Stimulated activated CD4-positive, alpha-beta T cell treated with anti-CD3 and anti-CD28 coated beads, Interleukin-2, amount 100 ng/mL, for 48 hours (primary cell): ENCODE results near the gene PRKG1.

ENCODE experiments used
- DNase-seq, 2 donors: peaks; one replicate each; pipeline ENCODE4 v3.0.0-alpha.2; 2020

Gene PRKG1

DNA sequence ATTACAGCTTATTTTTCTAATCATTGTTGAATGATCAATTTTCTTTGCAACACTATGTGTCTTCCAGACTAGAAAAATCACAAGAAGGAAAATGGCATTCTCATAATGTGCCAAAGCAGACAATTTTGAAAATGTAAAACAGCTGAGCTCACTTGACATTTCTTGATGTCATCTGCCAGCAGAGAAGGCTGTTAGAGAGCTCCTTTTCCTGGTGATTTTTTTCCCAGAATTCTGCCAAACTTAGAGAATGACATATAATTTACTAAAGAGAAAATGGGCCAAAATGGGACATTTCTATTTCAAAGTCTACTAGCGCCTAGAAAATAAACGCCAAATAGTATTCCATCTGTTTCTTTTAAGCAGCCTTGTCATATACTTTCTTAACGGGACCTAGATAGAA is 714.0 kb downstream of the PRKG1 start:
- DNase-seq, result no peak

DNA sequence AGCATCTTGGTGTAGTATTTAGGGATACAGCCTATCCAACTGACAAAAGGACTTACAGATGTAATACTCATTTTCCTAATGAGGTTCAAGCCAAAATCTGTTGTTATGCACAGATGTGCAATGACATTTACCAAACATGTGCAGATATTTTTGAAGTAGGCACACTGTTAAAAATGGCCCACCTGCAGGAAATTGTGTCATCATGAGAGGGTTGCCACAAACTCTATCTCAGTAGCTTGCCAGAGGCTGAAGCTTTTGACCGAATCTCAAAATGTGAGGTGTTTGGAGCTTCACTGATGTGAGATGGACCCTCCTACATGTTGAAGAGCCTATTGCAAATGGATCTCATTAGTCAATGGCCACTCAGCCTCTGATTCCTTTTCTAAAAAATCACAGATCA is 714.8 kb downstream of the PRKG1 start:
- DNase-seq, result no peak

DNA sequence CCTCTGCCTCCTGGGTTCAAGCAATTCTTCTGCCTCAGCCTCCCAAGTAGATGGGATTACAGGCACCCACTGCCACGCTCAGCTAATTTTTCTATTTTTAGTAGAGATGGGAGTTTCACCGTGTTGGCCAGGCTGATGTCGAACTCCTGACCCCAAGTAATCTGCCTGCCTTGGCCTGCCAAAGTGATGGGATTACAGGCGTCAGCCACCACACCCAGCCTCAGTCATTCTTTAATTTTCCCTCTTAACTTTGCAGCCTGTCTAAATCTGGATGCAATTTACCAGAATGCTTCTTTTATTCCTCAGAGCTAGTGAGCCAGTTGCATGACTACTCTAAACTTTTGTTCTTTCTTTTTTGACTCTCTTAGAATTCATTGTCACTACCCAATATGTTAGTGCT is 715.6 kb downstream of the PRKG1 start:
- DNase-seq, result no peak

DNA sequence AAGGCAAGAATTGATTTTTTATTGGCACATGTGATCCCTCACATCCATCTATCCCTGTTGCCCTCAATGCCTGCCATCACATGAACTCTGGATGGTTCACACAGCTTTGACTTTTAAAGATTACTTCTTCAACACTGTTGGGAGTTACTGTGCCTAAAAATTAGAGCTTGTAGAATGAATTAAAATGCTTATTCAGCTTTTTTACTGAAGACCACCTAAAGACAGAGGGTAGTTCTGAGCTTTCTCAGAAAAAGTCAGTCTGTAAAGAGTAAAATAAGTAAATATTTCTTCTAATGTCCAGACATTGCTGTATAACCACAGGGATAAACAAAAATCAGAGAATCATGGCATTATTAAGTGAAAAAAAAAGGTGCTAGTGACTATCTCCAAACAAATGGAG is 718.4 kb downstream of the PRKG1 start:
- no peak for DNase-seq

DNA sequence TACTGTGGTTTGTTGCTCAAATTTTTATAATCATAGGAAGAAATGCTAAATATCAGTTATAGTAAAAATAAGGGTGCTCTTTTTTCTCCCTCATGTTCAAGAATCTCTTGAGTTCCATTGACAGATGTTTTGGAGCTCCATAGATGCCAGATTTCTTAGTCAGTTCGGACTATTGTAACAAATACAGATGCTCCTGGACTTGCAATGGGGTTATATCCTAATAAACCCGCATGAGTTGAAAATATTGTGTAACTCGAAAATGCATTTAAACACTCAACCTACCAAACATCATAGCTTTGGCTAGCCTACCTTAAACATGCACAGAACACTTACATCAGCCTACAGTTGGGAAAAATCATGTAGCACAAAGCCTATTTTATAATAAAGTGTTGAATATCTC is 725.8 kb downstream of the PRKG1 start:
- no peak for DNase-seq

DNA sequence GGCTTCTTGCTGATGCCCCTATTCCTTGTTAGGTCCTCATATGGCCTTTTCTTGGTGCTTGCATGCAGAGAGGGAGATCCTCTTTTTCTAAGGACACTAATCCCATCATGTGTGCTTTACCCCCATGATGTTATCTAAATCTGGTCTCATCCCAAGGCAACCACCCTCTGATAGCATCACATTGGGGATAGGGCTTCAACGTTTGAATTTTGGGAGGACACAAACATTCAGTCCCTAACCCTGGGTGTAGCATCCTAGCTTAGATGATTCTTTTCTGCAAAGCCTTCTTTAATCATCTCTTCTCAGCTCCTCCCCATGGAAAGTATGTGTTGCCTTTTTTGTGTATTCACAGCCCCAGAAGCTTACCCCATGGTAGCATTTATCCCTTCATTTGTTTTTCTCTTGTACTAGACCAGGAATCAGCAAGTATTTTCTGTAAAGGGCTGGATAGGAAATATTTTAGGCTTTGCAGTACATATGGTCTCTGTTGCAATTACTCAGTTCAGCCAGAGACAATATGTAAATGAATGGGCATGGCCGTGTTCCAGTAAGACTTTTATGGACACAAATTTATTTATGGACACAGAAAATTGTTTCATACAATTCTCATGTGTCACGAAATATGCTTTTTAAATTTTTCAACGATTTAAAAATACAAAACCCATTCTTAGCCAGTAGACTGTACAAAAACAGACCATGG is 726.6 kb downstream of the PRKG1 start:
- no peak for DNase-seq

DNA sequence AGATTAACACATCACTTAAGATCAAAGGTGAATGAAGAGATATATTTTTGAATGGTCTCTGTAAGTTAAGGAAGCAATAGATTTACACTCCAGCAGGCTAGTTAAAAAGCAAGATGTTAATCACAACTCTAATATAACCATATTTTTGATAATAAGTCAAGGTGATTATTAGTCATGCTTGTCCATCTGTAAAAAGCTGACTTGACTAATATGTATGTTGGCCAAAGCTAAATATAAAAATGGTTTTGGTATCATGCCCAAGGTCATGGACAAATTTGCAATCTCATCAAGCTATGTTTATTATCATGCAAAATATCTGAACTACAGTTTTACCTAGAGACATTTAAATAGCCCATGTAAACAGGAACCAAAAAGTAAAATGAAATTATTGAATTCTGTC is 727.7 kb downstream of the PRKG1 start:
- no peak for DNase-seq

DNA sequence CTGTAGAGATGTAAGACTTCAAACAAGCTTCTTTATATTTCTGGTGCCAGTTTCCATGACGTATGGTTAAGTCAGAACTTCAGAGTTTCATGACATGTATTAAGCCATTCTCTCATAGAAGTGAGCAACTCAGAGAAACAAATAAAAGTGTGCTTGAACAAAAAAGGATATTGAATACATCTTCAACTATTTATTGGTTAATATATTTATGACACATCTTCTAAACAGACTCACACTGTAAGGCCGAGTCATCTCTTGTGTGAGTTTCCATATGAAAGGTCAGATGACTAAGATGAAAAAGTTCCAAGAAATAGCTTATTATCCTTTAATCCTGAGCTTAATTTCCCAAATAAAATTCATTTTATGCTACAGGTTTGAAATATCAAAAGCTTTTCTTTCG is 730.6 kb downstream of the PRKG1 start:
- DNase-seq, result no peak

DNA sequence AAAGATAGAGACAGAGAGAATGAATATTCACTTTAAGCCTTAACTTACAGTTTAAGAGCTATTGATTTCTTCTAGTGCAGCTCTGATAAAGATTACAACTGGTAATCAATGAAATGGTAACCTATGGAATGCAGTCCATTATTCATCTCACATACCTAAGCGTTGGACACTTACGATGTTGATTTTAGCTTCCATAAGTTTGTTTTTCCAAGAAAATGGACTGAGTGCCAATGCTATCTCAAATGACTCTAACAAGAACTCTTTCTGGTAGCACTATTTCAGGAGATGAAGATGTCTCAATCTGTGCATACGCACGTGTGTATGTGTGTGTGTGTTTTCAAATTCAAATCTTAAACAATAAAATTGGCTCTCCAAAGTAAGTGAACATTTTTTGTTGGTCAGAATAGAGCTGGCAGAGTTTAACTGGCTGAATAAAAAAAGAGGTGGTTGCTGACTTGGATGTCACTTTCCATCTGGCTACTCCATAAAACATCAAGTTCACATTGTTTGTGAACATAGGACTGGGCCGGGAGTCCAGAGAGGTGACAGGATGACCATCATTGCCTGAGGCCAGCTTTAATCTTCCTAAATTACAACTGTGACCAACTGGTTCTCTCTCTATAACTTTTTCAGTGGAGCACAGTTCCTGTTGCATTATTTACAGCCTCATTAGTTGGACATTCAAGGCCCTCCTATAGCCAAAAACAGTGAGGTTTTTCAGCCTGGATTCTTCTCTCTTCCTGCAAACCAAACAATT is 732.0 kb downstream of the PRKG1 start:
- DNase-seq, result no peak

DNA sequence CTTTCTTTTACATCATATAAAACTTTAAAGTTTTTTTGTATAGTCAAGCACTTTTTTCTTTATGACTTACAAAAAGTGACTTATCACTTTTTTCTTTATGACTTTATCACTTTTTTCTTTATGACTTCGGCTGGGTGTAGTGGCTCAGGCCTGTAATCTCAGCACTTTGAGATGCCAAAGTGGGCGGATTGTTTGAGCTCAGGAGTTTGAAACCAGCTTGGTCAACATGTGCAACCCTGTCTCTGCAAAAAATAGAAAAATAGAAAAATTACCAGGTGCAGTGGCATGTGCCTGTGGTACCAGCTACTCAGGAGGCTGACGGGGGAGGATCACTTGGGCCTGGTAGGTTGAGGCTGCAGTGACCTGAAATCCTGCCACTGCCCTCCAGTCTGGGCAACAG is 733.9 kb downstream of the PRKG1 start:
- no peak for DNase-seq

DNA sequence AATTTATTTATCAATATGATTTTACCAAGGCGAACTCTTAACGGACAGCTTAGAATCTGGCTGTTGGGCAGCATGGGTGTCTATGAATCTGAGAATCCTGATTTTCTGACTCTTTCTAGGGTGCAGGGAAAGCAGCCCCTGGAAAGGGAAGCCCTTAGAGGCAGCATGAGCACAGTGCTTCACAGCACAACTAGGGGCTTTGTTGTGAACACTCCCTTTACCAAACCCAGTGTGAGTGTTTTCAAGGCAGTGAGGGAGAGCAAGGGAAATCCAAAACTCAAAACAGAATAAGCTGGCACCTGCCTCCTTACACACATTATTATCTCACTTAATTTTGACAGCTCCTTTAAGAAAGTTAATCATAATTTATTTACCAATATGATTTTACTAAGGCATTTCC is 741.4 kb downstream of the PRKG1 start:
- DNase-seq, result no peak

DNA sequence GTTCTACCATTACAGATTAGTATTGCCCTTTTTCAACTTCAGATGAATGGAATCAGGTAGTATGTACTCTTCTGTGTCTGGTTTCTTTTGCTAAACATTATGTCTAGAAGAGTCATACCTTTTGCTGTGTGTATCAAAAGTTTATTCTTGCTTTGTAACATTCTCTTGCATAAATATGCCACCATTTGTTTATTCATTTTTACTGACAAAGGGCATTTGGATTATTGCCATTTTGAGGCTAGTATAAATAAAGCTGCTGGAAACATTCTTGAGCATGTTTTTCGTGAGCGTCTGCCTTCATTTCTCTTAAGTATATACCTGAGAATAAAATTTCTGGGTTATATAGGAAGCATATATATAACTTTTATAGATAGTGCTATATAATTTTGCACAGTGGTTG is 746.8 kb downstream of the PRKG1 start:
- DNase-seq, result no peak

DNA sequence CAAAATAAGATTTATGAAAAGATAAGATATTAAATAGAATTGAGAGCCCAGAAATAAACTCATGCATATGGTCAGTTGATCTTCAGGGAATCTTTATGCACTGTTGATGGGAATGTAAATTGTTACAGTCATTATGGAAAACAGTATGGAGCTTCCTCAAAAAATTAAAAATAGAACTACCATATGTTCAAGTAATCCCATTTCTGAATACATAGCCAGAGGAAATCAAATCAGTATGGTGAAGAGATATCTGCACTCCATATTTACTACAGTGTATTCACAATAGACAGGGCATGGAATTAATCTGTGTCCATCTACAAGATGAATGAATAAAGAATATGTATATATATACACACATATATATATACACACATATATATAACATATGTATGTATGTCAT is 747.5 kb downstream of the PRKG1 start:
- DNase-seq, result no peak

DNA sequence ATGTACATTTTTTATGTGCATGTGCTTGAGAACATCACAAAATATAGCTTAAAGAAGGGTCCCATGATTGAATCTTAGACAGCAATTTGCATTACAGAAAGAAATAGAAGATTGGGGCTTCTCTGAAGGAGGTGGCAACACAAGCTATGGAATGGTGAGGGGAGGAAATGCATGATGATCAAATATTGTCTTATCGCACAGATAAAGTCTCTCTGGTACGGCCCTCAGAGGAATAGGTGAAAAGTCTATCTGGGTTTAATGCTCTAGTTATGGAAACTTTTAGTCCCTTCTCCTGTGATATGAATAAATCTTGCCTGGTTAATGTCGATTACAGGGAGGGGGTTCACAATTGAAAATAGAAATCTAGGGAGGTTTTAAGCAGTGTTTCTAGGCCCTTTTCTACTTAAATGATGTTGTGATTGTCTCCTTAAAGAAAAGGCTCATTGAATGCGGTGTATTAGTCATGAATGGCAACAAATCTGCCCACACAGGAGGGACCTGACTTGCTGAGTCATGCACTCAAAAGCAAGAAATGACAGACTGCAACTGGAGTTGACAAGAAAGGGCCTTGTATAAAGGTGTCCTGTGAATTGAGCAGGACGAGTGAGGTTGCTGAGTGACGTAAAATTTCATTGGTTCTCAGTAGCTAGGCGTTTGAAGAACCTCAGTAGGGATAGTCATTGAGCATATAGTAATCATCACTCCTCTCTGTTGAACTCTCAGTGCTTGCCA is 758.5 kb downstream of the PRKG1 start:
- peak in 1 of 2 donors; percentile 1 for DNase-seq

DNA sequence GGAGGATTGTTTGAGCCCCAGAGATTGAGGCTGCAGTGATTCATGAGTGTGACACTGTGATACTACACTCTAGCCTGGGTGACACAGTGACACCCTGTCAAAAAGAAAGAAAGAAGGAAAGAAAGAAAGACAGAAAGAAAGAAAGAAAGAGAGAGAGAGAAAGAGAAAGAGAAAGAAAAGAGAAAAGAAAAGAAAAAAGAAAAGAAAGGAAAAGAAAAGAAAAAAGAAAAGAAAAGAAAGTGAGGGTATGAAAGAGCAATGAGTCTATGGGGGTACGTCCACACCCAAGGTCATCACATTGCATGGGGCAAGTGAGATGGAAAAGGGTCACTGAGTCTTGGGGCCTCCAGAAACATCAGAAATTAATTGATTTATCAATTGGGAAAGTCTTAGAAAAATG is 760.3 kb downstream of the PRKG1 start:
- no peak for DNase-seq

DNA sequence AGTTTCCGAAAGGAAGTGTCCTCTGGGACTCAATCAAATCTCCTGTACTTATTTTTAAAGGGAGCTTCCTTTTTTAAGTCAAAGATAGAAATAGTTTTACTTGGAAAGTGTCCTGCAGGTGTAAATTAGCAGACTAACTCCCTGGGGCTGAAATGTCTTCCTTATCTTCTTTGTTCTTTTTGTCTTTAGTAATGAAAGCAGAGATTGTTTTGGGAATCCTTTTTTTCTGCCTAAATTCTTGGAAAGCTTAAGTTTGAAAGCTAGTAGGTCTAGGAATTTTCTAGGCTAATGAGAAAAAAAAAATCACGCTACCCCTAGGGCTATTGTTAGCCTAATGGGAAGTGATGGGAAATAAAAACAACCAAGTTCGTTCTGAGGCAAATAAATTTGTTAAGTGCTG is 764.2 kb downstream of the PRKG1 start:
- no peak for DNase-seq

DNA sequence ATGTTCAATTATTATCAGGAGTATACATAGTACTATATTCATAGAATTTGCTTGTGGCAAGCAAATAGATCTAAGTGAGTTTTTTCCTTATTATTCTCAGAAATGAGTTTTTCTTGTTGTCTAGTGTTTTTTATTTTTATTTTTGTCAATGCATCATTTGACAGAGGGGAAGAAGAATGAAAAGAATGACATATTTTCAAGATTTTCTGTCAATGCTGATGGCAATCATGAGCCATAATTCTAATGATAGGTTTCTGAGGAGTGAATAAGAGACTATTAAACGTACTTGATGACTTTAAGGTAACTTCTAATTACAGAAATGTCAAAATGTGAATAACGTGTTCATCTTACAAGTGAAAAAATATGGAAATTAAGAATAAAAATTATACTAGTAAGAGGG is 769.7 kb downstream of the PRKG1 start:
- DNase-seq, result no peak

DNA sequence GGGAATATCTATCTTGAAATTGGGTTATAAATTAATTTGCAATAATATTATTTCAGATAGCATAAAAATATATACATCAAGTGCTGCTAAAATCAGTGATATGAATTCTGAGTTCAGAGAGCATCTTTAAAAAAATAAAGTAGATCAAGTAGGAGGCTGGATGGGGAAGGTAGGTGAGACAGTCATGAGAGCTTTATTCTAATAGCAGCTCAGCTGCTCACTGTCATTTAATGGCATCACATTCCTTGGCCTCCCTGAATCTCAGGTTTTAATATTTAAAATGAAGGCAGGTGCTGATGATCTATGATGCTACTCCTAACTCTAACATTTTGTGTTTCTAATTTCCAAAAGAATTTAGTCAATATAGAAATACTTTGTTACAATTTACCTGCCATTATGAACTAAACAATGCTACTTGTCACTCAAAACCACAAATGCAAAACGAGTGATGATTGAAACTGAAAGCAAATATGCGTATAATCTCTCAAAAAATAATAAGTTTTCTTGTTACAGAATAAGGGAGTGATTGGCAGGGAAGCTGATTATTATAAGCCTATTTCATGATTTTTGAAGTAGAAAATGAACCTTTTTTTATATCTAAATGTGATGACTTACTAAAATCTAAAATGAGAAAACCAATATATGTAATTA is 772.7 kb downstream of the PRKG1 start:
- DNase-seq, result no peak

DNA sequence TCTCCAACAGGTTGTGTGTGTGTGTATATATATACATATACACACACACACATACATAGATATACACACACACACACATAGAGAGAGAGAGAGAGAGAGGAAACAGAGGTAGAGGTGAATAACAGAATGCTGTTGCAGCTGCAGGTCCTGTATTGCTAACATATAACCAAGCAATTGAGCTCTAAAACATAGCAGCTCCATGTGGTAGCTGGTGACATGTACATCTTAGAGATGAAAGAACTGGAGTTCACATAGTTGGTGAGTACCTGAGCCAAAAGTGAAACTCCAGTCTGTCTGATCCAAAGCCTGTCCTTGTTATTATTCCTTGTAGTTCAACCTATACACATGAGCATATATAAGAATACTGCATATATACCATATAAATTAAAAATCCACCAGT is 778.0 kb downstream of the PRKG1 start:
- DNase-seq, result no peak

DNA sequence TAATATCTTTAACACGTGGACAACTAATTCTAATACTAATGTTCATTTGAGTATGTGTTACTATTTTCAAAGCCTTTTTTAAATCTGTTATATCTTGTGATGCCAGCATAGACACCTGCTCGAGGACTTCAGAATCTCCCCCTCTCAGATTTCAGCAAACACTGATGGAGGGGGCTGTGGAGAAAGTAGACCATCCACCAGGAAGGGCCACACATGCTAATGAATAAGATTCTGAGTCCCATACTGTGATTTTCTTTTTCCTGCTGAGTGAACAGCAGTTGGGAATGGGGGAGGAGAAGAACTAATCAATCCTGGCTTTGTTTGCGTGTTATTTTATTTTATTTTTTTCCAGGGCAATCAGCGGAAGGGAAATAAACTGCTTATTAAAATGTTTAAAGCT is 783.0 kb downstream of the PRKG1 start:
- no peak for DNase-seq

DNA sequence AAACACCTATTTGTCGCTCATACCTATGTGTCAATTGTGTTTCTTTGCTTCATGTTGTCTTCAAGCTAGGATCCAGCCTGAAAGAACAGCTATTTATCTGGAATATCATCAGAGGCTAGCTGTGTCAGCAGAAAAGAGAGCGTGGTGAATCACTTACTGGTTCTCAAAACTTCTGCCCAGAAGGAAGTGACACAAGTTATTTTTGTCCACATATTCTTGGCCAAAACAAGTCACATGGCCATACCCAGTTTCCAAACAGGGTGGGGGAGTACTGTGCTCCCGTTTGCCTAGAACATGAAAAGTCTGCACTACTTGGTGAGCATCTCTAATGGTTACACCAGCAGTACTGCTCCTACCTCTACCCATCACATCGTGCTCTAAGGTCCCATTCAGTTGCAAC is 786.0 kb downstream of the PRKG1 start:
- DNase-seq, result no peak

DNA sequence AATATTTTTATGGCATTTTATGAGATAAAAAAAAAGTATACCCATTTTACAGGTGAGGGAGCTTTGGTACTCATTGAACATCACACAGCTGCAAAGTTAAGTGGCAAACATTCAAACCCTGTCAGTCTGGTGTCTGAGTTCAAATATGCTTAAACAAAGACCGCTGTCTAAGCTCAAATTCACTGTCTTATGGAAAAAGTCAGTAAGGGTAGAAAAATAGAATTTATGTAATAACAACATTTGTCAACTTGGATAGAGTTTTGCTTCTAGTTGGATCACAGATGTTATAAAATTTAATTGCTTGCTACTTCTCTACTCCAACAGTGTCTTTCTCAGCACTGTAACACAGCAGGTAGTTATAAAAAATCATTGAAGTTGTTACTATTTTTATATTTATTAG is 786.8 kb downstream of the PRKG1 start:
- no peak for DNase-seq

DNA sequence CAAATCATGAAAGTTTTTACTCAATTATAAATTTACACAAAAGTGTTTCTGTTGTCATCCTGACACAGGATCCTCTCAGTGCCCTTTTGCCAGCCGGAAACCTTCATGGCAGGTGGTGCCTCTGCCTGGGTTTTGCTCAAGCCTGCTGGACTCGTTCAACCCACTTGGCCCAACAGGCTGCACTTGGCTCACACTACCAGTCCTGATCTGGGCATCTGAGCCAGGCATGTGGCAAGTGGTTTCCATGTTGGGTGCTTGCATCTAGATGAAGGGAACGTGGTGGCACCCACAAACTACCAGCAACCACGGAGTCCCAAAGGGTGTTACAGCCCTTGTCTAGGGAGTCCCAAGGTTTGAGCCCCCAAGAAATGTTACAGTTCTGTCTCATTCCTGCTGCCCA is 787.4 kb downstream of the PRKG1 start:
- no peak for DNase-seq

DNA sequence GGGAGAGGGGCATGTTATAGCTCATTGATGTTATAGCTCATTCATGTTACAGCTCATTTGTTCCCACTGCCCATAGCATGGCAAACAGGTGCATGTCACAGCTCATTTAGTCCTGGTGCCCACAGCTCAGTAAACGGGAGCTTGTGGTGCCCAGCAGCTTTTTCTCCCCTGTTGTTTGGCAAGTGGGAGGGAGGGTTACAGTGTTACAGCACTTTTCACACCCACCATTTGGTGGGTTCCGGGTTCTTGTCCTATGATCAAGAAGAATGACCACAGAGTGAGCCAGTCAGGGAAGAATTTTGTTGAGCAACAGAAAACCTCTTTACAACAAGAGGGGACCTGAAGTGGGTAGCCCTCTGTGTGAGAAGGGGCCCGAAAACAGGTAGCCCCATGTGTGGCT is 787.9 kb downstream of the PRKG1 start:
- DNase-seq, result no peak
